COLO829 (cell line): ENCODE results near the gene RPL15.

Source experiments
- DNase-seq: peaks from one replicate; pipeline ENCODE4 v3.0.0; 2012; ENCODE audit warnings: low spot score

RPL15 gene

GRCh38 chr3:23961913-23962312 is 45.0 kb downstream of the RPL15 start:
- no peak for DNase-seq

- DNase-seq = no peak
Observed at GRCh38 chr3:23964537-23965235, 47.8 kb downstream of the RPL15 start.

GRCh38 chr3:23966328-23966727 is 49.4 kb downstream of the RPL15 start:
- no peak for DNase-seq

GRCh38 chr3:23968463-23969184 is 51.7 kb downstream of the RPL15 start:
- DNase-seq = no peak

GRCh38 chr3:23969393-23969792 is 52.5 kb downstream of the RPL15 start:
- DNase-seq = no peak
